Measurements from ENCODE around the gene UTS2B.
"Not testable (repeated sequence)": the region's sequence is repeated elsewhere in the genome, so short reads cannot be mapped to it uniquely, and the experiment has no call there.

UTS2B gene

GRCh38 chr3:191253089-191253799 lies 77.1 kb downstream of the UTS2B start:
- in situ Hi-C loops (cut with HindIII; ENCODE audit: low sequenced_read_pairs) = no loop called here

GRCh38 chr3:191246630-191247029 lies 83.7 kb downstream of the UTS2B start:
- in situ Hi-C loops (cut with HindIII; ENCODE audit: low sequenced_read_pairs) = no loop called here

- in situ Hi-C loops (cut with HindIII; ENCODE audit: low sequenced_read_pairs) = not testable (repeated sequence)
Measured at GRCh38 chr3:191246034-191246433, 84.3 kb downstream of the UTS2B start.

GRCh38 chr3:191244242-191244867 lies 86.0 kb downstream of the UTS2B start:
- in situ Hi-C loops (cut with HindIII; ENCODE audit: low sequenced_read_pairs) = no loop called here

- in situ Hi-C loops (cut with HindIII; ENCODE audit: low sequenced_read_pairs) = no loop called here
Measured at GRCh38 chr3:191240486-191240885, 89.8 kb downstream of the UTS2B start.

GRCh38 chr3:191239407-191240031 lies 90.8 kb downstream of the UTS2B start:
- in situ Hi-C loops (cut with HindIII; ENCODE audit: low sequenced_read_pairs) = no loop called here

- in situ Hi-C loops (cut with HindIII; ENCODE audit: low sequenced_read_pairs) = no loop called here
Measured at GRCh38 chr3:191238321-191238817, 92.0 kb downstream of the UTS2B start.

- in situ Hi-C loops (cut with HindIII; ENCODE audit: low sequenced_read_pairs) = no loop called here
Measured at GRCh38 chr3:191237047-191237882, 93.1 kb downstream of the UTS2B start.

GRCh38 chr3:191236646-191237045 lies 93.7 kb downstream of the UTS2B start:
- in situ Hi-C loops (cut with HindIII; ENCODE audit: low sequenced_read_pairs) = no loop called here

- in situ Hi-C loops (cut with HindIII; ENCODE audit: low sequenced_read_pairs) = no loop called here
Measured at GRCh38 chr3:191235331-191236314, 94.7 kb downstream of the UTS2B start.

- in situ Hi-C loops (cut with HindIII; ENCODE audit: low sequenced_read_pairs) = no loop called here
Measured at GRCh38 chr3:191234216-191234615, 96.1 kb downstream of the UTS2B start.

GRCh38 chr3:191227541-191227940 lies 102.8 kb downstream of the UTS2B start:
- in situ Hi-C loops (cut with HindIII; ENCODE audit: low sequenced_read_pairs) = no loop called here

GRCh38 chr3:191221638-191222037 lies 108.7 kb downstream of the UTS2B start:
- in situ Hi-C loops (cut with HindIII; ENCODE audit: low sequenced_read_pairs) = no loop called here

- in situ Hi-C loops (cut with HindIII; ENCODE audit: low sequenced_read_pairs) = no loop called here
Measured at GRCh38 chr3:191220908-191221307, 109.4 kb downstream of the UTS2B start.

GRCh38 chr3:191217301-191217700 lies 113.0 kb downstream of the UTS2B start:
- in situ Hi-C loops (cut with HindIII; ENCODE audit: low sequenced_read_pairs) = no loop called here
